IPS-15b (cell line): ENCODE data around the gene CDK7.

Experiments used
- H3K27me3 ChIP-seq: one replicate; pipeline ENCODE4 v1.6.1; 2013; ENCODE audit warnings: low read length; ENCODE audit not compliant: control insufficient read depth, insufficient read depth
- H3K36me3 ChIP-seq: one replicate; pipeline ENCODE4 v1.6.1; 2013; ENCODE audit warnings: low read length; ENCODE audit not compliant: control insufficient read depth, insufficient read depth
- H3K4me1 ChIP-seq: one replicate; pipeline ENCODE4 v1.6.1; 2013; ENCODE audit warnings: mild to moderate bottlenecking, low read length; ENCODE audit not compliant: control insufficient read depth, insufficient read depth
- H3K4me3 ChIP-seq: one replicate; pipeline ENCODE4 v1.5.1; 2013; ENCODE audit warnings: low read depth, low read length
- H3K9ac ChIP-seq: one replicate; pipeline ENCODE4 v1.6.1; 2013; ENCODE audit warnings: low read depth, mild to moderate bottlenecking, low read length
- H3K9me3 ChIP-seq: one replicate; pipeline ENCODE4 v1.6.1; 2013; ENCODE audit warnings: mild to moderate bottlenecking, low read length; ENCODE audit not compliant: control insufficient read depth, insufficient read depth

CDK7 gene

GRCh38 chr5:69300537-69301203 is 66.0 kb downstream of the CDK7 start:
- no peak overlapping the region for H3K9ac ChIP-seq
- H3K9me3 ChIP-seq, result no peaks in the 10 kb centered on the region
- no peak overlapping the region for H3K4me3 ChIP-seq
- H3K27me3 ChIP-seq, result no peaks in the 10 kb centered on the region
- H3K4me1 ChIP-seq, result no peaks in the 10 kb centered on the region
- no peaks in the 10 kb centered on the region for H3K36me3 ChIP-seq

- no peak overlapping the region for H3K9ac ChIP-seq
- no peaks in the 10 kb centered on the region for H3K36me3 ChIP-seq
- H3K9me3 ChIP-seq, result no peaks in the 10 kb centered on the region
- H3K4me3 ChIP-seq, result no peak overlapping the region
- no peaks in the 10 kb centered on the region for H3K4me1 ChIP-seq
- no peaks in the 10 kb centered on the region for H3K27me3 ChIP-seq
These were observed 70.8 kb downstream of the CDK7 start for GRCh38 chr5:69305512-69305911.

DNA sequence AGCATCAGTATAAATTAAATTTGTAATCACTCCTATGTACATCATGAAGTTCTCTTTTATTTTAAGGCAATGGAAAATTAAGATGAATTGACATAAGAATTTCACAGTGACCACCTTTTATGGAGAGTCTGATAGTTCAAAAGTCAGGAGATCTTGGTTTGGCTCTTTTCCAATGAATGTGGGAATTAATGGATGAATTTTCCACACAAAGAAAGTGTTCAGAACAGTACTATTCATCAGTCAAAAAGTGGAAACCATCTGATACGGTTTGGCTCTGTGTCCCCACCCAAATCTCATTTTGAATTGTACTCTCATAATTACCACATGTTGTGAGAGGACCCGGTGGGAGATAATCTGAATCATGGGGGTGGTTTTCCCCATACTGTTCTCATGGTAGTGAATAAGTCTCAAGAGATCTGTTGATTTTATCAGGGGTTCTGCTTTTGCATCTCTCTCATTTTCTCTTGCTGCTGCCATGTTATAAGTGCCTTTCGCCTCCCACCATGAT is 73.4 kb downstream of the CDK7 start:
- Histone ChIP-seq H3K9me3 (no peaks in the 10 kb centered on the region), H3K9ac (no peak overlapping the region), H3K4me1 (no peaks in the 10 kb centered on the region), H3K27me3 (no peaks in the 10 kb centered on the region), H3K4me3 (no peak overlapping the region), H3K36me3 (no peaks in the 10 kb centered on the region)

- Histone ChIP-seq H3K9me3 (no peaks in the 10 kb centered on the region), H3K9ac (no peak overlapping the region), H3K4me3 (no peak overlapping the region), H3K27me3 (no peaks in the 10 kb centered on the region), H3K36me3 (no peaks in the 10 kb centered on the region), H3K4me1 (no peaks in the 10 kb centered on the region)
These were observed 74.7 kb downstream of the CDK7 start for GRCh38 chr5:69309380-69309779.

GRCh38 chr5:69312459-69313160 is 77.9 kb downstream of the CDK7 start:
- Histone ChIP-seq H3K4me1 (no peaks in the 10 kb centered on the region), H3K36me3 (no peaks in the 10 kb centered on the region), H3K9me3 (no peaks in the 10 kb centered on the region), H3K4me3 (no peak overlapping the region), H3K9ac (no peak overlapping the region), H3K27me3 (no peaks in the 10 kb centered on the region)

- Histone ChIP-seq H3K9ac (no peak overlapping the region), H3K4me1 (no peaks in the 10 kb centered on the region), H3K36me3 (no peaks in the 10 kb centered on the region), H3K9me3 (no peaks in the 10 kb centered on the region), H3K4me3 (no peak overlapping the region), H3K27me3 (no peaks in the 10 kb centered on the region)
These were observed 78.7 kb downstream of the CDK7 start for GRCh38 chr5:69313428-69313827.

DNA sequence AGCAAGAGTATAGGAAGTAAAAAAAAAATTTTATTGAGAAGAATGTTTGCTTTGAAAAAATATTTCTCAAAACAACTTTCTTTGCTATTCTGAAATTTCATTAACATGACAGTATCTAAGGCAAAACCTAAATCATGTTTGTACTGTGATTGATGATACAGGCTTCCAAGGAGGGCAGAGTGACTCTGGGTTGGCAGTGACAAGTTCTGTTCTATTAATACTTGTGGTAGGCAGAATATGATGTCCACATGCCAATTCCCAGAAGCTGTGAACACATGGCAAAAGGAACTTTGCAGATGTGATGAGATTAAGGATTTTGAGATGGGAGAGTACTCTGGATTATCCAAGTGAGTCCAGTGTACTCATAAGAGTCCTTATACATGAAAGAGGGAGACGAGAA is 81.3 kb downstream of the CDK7 start:
- no peaks in the 10 kb centered on the region for H3K27me3 ChIP-seq
- H3K9me3 ChIP-seq, result no peaks in the 10 kb centered on the region
- no peak overlapping the region for H3K4me3 ChIP-seq
- no peaks in the 10 kb centered on the region for H3K36me3 ChIP-seq
- H3K9ac ChIP-seq, result no peak overlapping the region
- H3K4me1 ChIP-seq, result no peaks in the 10 kb centered on the region

GRCh38 chr5:69317391-69317790 is 82.7 kb downstream of the CDK7 start:
- H3K4me3 ChIP-seq, result no peak overlapping the region
- H3K36me3 ChIP-seq, result no peaks in the 10 kb centered on the region
- no peaks in the 10 kb centered on the region for H3K27me3 ChIP-seq
- H3K4me1 ChIP-seq, result no peaks in the 10 kb centered on the region
- no peaks in the 10 kb centered on the region for H3K9me3 ChIP-seq
- no peak overlapping the region for H3K9ac ChIP-seq

GRCh38 chr5:69326365-69326764 is 91.7 kb downstream of the CDK7 start:
- H3K9me3 ChIP-seq, result no peaks in the 10 kb centered on the region
- H3K36me3 ChIP-seq, result no peaks in the 10 kb centered on the region
- no peaks in the 10 kb centered on the region for H3K27me3 ChIP-seq
- no peak overlapping the region for H3K4me3 ChIP-seq
- no peak overlapping the region for H3K9ac ChIP-seq
- H3K4me1 ChIP-seq, result no peaks in the 10 kb centered on the region
